Ramos (cell line): ENCODE measurements around the gene BTC.
"Not testable (repeated sequence)": the region's sequence is repeated elsewhere in the genome, so short reads cannot be mapped to it uniquely, and the experiment has no call there.

Experiments used
- in situ Hi-C: fragments of 300-500 bp; cut with MboI; formaldehyde crosslinking; loops from one replicate; pipeline ENCODE4 v1.14.3; 2022; ENCODE audit warnings: low sequenced_read_pairs; ENCODE audit not compliant: unreplicated experiment

BTC gene

GRCh38 chr4:74794382-74795010, at the start of gene BTC:
Gene BTC, minus strand, starts transcription at chr4:74794523. Its CDS starts 198 bp downstream, at chr4:74794325.
- in situ Hi-C loops: no loop called here

GRCh38 chr4:74840936-74841509, 46.7 kb upstream of the BTC start:
- in situ Hi-C loops: no loop called here

- in situ Hi-C loops: no loop called here
Measured at GRCh38 chr4:74838746-74839370, 44.5 kb upstream of the BTC start.

- in situ Hi-C loops: no loop called here
Measured at GRCh38 chr4:74830928-74831327, 36.6 kb upstream of the BTC start.

- in situ Hi-C loops: no loop called here
Measured at GRCh38 chr4:74823194-74823593, 28.9 kb upstream of the BTC start.

GRCh38 chr4:74822603-74823002, 28.3 kb upstream of the BTC start:
- in situ Hi-C loops: no loop called here

- in situ Hi-C loops: no loop called here
Measured at GRCh38 chr4:74821541-74821940, 27.2 kb upstream of the BTC start.

GRCh38 chr4:74814052-74814451, 19.7 kb upstream of the BTC start:
- in situ Hi-C loops: no loop called here

GRCh38 chr4:74812056-74812455, 17.7 kb upstream of the BTC start:
- in situ Hi-C loops: not testable (repeated sequence)

GRCh38 chr4:74805601-74806000, 11.3 kb upstream of the BTC start:
- in situ Hi-C loops: no loop called here

GRCh38 chr4:74800310-74800709, 6.0 kb upstream of the BTC start:
- in situ Hi-C loops: no loop called here

GRCh38 chr4:74796631-74797030, 2.3 kb upstream of the BTC start:
- in situ Hi-C loops: no loop called here

- in situ Hi-C loops: no loop called here
Measured at GRCh38 chr4:74793757-74794381, 454 bp downstream of the BTC start.

- in situ Hi-C loops: no loop called here
Measured at GRCh38 chr4:74790652-74791051, 3.7 kb downstream of the BTC start.

GRCh38 chr4:74789518-74789917, 4.8 kb downstream of the BTC start:
- in situ Hi-C loops: no loop called here

- in situ Hi-C loops: no loop called here
Measured at GRCh38 chr4:74777531-74777930, 16.8 kb downstream of the BTC start.

GRCh38 chr4:74772783-74773182, 21.5 kb downstream of the BTC start:
- in situ Hi-C loops: no loop called here

- in situ Hi-C loops: no loop called here
Measured at GRCh38 chr4:74772106-74772505, 22.2 kb downstream of the BTC start.

- in situ Hi-C loops: no loop called here
Measured at GRCh38 chr4:74770226-74770910, 24.0 kb downstream of the BTC start.

- in situ Hi-C loops: no loop called here
Measured at GRCh38 chr4:74768857-74769525, 25.3 kb downstream of the BTC start.
